HepG2 (cell line): ENCODE data around the gene TJAP1. TPM values are rescaled to one million over a fixed set of nuclear protein-coding genes. Genes with fewer than 3 reads are reported as not detected.
A peak's percentile ranks its signal among the peaks of the same experiment; 100 is the strongest.

Source experiments
- ATF7 ChIP-seq, 2 experiments: fragments of 450-650 bp in 1 of 2; sonication (generic) in 1 of 2; formaldehyde crosslinking in 1 of 2; IDR thresholded peaks; 2 replicates each; pipeline versions ENCODE4 v1.4.0 to v1.6.1; 2016 to 2020; ENCODE audit warnings: antibody characterized with exemption in 1 of 2, mild to moderate bottlenecking in 1 of 2, missing genetic modification reagents in 1 of 2
- EP300 ChIP-seq, 3 experiments: sonication (generic) in 1 of 3; formaldehyde crosslinking in 1 of 3; IDR thresholded peaks; 2 replicates each; pipeline versions ENCODE4 v1.5.1 to v1.6.1; 2011 to 2020; ENCODE audit warnings: low read depth in 2 of 3, low read length in 2 of 3, borderline replicate concordance in 1 of 3, improper control_type of control experiment in 1 of 3, mild to moderate bottlenecking in 1 of 3, missing genetic modification reagents in 1 of 3, moderate library complexity in 1 of 3
- GATAD2A ChIP-seq: IDR thresholded peaks from 2 replicates; pipeline ENCODE4 v1.6.1; 2016
- JDP2 ChIP-seq: sonication (generic); formaldehyde crosslinking; IDR thresholded peaks from 2 replicates; pipeline ENCODE4 v1.8.1; 2022; ENCODE audit warnings: missing genetic modification reagents, borderline replicate concordance
- KDM2A ChIP-seq: sonication (generic); formaldehyde crosslinking; IDR thresholded peaks from 2 replicates; pipeline ENCODE4 v1.4.0; 2020; ENCODE audit warnings: low read depth, missing genetic modification reagents, borderline replicate concordance
- KDM4B ChIP-seq: sonication (generic); formaldehyde crosslinking; IDR thresholded peaks from 2 replicates; pipeline ENCODE4 v1.4.0; 2020; ENCODE audit warnings: missing genetic modification reagents
- MAF1 ChIP-seq: sonication (generic); formaldehyde crosslinking; IDR thresholded peaks from 2 replicates; pipeline ENCODE4 v1.5.0; 2020; ENCODE audit warnings: missing genetic modification reagents, borderline replicate concordance
- MYNN ChIP-seq: sonication (generic); formaldehyde crosslinking; IDR thresholded peaks from 2 replicates; pipeline ENCODE4 v1.4.0; 2020; ENCODE audit warnings: mild to moderate bottlenecking, low read depth, missing genetic modification reagents
- SNAI1 ChIP-seq: sonication (generic); formaldehyde crosslinking; IDR thresholded peaks from 2 replicates; pipeline ENCODE4 v1.5.0; 2020; ENCODE audit warnings: mild to moderate bottlenecking, missing genetic modification reagents, borderline replicate concordance
- XRCC5 ChIP-seq: fragments of 200-400 bp; formaldehyde crosslinking; optimal IDR thresholded peaks from 2 replicates; pipeline ENCODE3; 2017; ENCODE audit warnings: mild to moderate bottlenecking, low read length
- ZFP36 ChIP-seq: fragments of 150-350 bp; IDR thresholded peaks from 2 replicates; pipeline ENCODE4 v1.6.1; 2018; ENCODE audit warnings: borderline replicate concordance, low read length, low read depth; ENCODE audit not compliant: partially characterized antibody
- ZMYM3 ChIP-seq: sonication (generic); formaldehyde crosslinking; IDR thresholded peaks from 2 replicates; pipeline ENCODE4 v1.5.1; 2020; ENCODE audit warnings: mild to moderate bottlenecking, missing genetic modification reagents
- ZNF138 ChIP-seq: sonication (generic); formaldehyde crosslinking; IDR thresholded peaks from 2 replicates; pipeline ENCODE4 v1.5.0; 2020; ENCODE audit warnings: mild to moderate bottlenecking, low read depth, missing genetic modification reagents
- ZNF292 ChIP-seq: sonication (generic); formaldehyde crosslinking; IDR thresholded peaks from 2 replicates; pipeline ENCODE4 v1.8.1; 2022; ENCODE audit warnings: mild to moderate bottlenecking, low read depth, missing genetic modification reagents, borderline replicate concordance
- ZNF564 ChIP-seq: sonication (generic); formaldehyde crosslinking; IDR thresholded peaks from 2 replicates; pipeline ENCODE4 v1.8.1; 2023; ENCODE audit warnings: mild to moderate bottlenecking, missing genetic modification reagents
- ZNF570 ChIP-seq: sonication (generic); formaldehyde crosslinking; IDR thresholded peaks from 2 replicates; pipeline ENCODE4 v1.4.0; 2020; ENCODE audit warnings: mild to moderate bottlenecking, missing genetic modification reagents, borderline replicate concordance
- ZSCAN29 ChIP-seq: sonication (generic); formaldehyde crosslinking; conservative IDR thresholded peaks from 2 replicates; pipeline ENCODE4 v1.4.0; 2020; ENCODE audit warnings: mild to moderate bottlenecking, missing genetic modification reagents
- polyA plus RNA-seq, 8 experiments: library from polyadenylated mRNA; depleted of rRNA in 3 of 8; stranded (reverse) in 7 of 8; unstranded in 1 of 8; fragments of >200 nt; fragmentation: Illumina TruSeq in 4 of 8; extraction: Trizol in 4 of 8; gene quantifications; 2 replicates each; pipeline versions ENCODE4 v1.2.1 to v1.2.3, GENCODE V29; 2011 to 2016; ENCODE audit warnings: low read depth in 4 of 8, missing spikeins in 1 of 8, mixed read lengths in 1 of 8; ENCODE audit not compliant: insufficient read depth in 1 of 8
- total RNA-seq, 5 experiments: library from RNA; depleted of rRNA; stranded (reverse); fragments of >200 nt; fragmentation: Illumina TruSeq; extraction: Trizol; gene quantifications; 2 replicates each; pipeline ENCODE4 v1.2.3, GENCODE V29; 2016; ENCODE audit warnings: low read depth in 1 of 5
- TF ChIP-seq, protein P1 (sequence below): IDR thresholded peaks from 2 replicates; pipeline ENCODE4 v1.6.1; 2016; ENCODE audit warnings: mild to moderate bottlenecking, missing biosample characterization, missing genetic modification reagents
- TF ChIP-seq, protein P2 (sequence below): sonication (generic); formaldehyde crosslinking; conservative IDR thresholded peaks from 2 replicates; pipeline ENCODE4 v1.4.0; 2020; ENCODE audit warnings: missing genetic modification reagents
- TF ChIP-seq, protein P3 (sequence below): sonication (generic); formaldehyde crosslinking; IDR thresholded peaks from 2 replicates; pipeline ENCODE4 v1.9.0; 2022; ENCODE audit warnings: low read depth, missing genetic modification reagents
- TF ChIP-seq, protein P4 (sequence below): sonication (generic); formaldehyde crosslinking; IDR thresholded peaks from 2 replicates; pipeline ENCODE4 v1.4.0; 2020; ENCODE audit warnings: missing genetic modification reagents
- TF ChIP-seq, protein P5 (sequence below), 2 experiments: fragments of 450-650 bp in 1 of 2; sonication (generic) in 1 of 2; formaldehyde crosslinking; IDR thresholded peaks; 2 replicates each; pipeline versions ENCODE4 v1.5.0 to v1.8.0; 2020 to 2022; ENCODE audit warnings: mild to moderate bottlenecking in 1 of 2, missing genetic modification reagents in 1 of 2

Gene TJAP1
- total and polyA plus RNA-seq, 2 of the 13 experiments (the other 11 are each of a cell fraction or from before 2014, with no cell fraction given), result 15.7 to 41.6 TPM

DNA sequence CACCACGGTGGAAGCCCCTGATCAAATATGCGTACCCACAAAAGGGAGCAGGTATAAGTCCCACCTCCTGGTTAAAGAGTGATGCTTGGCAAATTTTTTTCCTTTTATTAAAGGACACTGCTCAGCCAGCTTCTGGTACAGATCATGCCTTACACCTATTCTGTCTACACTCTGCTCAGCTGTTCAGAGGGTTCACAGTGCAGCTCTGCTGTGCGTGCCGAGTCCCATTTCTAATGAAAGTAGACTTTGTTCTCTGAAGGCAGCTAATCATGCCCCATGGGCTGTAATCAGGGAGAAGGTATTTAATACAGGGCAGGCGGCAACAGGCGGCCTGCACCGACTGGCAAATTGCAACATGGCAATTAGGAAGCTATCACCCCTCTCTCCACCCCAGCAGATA, 16.5 kb downstream of the TJAP1 start (continued):
- TF ChIP-seq ZNF564 (CRISPR knock-in tag) (no peak), JDP2 (CRISPR knock-in tag) (no peak), ZSCAN29 (CRISPR knock-in tag) (peak; percentile 76; the same call in 1 of the 2 replicates), ZNF292 (CRISPR knock-in tag) (peak; percentile 81; the same call in 1 of the 2 replicates), ZFP36 (no peak), KDM2A (CRISPR knock-in tag) (no peak), GATAD2A (CRISPR knock-in tag) (peak; percentile 75; the same call in 1 of the 2 replicates), KDM4B (CRISPR knock-in tag) (no peak), ZMYM3 (CRISPR knock-in tag) (peak; percentile 58), SNAI1 (CRISPR knock-in tag) (no peak), MYNN (no peak), EP300 (IDR thresholded peaks at IDR 0.05; ENCODE audit: low read depth in 2 of 2, low read length in 2 of 2) (peak in 1 of 2 experiments; percentile 49; a peak in 1 of 4 replicates), EP300 (CRISPR knock-in tag; IDR thresholded peaks at IDR 0.05; ENCODE audit: borderline replicate concordance) (no peak), XRCC5 (peak; percentile 70), ATF7 (IDR thresholded peaks at IDR 0.05) (no peak), ATF7 (CRISPR knock-in tag; IDR thresholded peaks at IDR 0.05) (0 out of 2 replicates have a peak, but pooled peaks have one; percentile 56), ZNF570 (no peak), MAF1 (CRISPR knock-in tag) (no peak), ZNF138 (CRISPR knock-in tag) (no peak)
- TF ChIP-seq, protein P1, sequence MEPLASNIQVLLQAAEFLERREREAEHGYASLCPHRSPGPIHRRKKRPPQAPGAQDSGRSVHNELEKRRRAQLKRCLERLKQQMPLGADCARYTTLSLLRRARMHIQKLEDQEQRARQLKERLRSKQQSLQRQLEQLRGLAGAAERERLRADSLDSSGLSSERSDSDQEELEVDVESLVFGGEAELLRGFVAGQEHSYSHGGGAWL (CRISPR knock-in tag), result 0 out of 2 replicates have a peak, but pooled peaks have one; percentile 34
- TF ChIP-seq, protein P2, sequence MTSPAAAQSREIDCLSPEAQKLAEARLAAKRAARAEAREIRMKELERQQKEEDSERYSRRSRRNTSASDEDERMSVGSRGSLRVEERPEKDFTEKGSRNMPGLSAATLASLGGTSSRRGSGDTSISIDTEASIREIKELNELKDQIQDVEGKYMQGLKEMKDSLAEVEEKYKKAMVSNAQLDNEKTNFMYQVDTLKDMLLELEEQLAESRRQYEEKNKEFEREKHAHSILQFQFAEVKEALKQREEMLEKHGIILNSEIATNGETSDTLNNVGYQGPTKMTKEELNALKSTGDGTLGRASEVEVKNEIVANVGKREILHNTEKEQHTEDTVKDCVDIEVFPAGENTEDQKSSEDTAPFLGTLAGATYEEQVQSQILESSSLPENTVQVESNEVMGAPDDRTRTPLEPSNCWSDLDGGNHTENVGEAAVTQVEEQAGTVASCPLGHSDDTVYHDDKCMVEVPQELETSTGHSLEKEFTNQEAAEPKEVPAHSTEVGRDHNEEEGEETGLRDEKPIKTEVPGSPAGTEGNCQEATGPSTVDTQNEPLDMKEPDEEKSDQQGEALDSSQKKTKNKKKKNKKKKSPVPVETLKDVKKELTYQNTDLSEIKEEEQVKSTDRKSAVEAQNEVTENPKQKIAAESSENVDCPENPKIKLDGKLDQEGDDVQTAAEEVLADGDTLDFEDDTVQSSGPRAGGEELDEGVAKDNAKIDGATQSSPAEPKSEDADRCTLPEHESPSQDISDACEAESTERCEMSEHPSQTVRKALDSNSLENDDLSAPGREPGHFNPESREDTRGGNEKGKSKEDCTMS (CRISPR knock-in tag), result no peak
- TF ChIP-seq, protein P3, sequence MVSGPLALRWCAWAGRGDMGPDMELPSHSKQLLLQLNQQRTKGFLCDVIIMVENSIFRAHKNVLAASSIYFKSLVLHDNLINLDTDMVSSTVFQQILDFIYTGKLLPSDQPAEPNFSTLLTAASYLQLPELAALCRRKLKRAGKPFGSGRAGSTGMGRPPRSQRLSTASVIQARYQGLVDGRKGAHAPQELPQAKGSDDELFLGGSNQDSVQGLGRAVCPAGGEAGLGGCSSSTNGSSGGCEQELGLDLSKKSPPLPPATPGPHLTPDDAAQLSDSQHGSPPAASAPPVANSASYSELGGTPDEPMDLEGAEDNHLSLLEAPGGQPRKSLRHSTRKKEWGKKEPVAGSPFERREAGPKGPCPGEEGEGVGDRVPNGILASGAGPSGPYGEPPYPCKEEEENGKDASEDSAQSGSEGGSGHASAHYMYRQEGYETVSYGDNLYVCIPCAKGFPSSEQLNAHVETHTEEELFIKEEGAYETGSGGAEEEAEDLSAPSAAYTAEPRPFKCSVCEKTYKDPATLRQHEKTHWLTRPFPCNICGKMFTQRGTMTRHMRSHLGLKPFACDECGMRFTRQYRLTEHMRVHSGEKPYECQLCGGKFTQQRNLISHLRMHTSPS (CRISPR knock-in tag), result peak; percentile 87
- TF ChIP-seq, protein P4, sequence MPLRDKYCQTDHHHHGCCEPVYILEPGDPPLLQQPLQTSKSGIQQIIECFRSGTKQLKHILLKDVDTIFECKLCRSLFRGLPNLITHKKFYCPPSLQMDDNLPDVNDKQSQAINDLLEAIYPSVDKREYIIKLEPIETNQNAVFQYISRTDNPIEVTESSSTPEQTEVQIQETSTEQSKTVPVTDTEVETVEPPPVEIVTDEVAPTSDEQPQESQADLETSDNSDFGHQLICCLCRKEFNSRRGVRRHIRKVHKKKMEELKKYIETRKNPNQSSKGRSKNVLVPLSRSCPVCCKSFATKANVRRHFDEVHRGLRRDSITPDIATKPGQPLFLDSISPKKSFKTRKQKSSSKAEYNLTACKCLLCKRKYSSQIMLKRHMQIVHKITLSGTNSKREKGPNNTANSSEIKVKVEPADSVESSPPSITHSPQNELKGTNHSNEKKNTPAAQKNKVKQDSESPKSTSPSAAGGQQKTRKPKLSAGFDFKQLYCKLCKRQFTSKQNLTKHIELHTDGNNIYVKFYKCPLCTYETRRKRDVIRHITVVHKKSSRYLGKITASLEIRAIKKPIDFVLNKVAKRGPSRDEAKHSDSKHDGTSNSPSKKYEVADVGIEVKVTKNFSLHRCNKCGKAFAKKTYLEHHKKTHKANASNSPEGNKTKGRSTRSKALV, result peak; percentile 67; the same call in 1 of the 2 replicates
- TF ChIP-seq, protein P5, sequence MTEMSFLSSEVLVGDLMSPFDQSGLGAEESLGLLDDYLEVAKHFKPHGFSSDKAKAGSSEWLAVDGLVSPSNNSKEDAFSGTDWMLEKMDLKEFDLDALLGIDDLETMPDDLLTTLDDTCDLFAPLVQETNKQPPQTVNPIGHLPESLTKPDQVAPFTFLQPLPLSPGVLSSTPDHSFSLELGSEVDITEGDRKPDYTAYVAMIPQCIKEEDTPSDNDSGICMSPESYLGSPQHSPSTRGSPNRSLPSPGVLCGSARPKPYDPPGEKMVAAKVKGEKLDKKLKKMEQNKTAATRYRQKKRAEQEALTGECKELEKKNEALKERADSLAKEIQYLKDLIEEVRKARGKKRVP (CRISPR knock-in tag; IDR thresholded peaks at IDR 0.05), result no peak
